Glutamatergic neuron (in vitro differentiated cells): ENCODE measurements around the gene DUSP14. TPM values are rescaled to one million over a fixed set of nuclear protein-coding genes. Genes with fewer than 3 reads are reported as not detected.

Experiments
- DNase-seq: peaks from one replicate; pipeline ENCODE4 v3.0.0; 2022
- H3K27ac Mint-ChIP-seq: one replicate; pipeline ENCODE4 v1.8.0; 2020; ENCODE audit warnings: mild to moderate bottlenecking, mixed read lengths, inconsistent platforms; ENCODE audit not compliant: unreplicated experiment
- H3K27me3 Mint-ChIP-seq: one replicate; pipeline ENCODE4 v1.8.0; 2020; ENCODE audit warnings: mild to moderate bottlenecking, moderate library complexity, mixed read lengths, inconsistent platforms; ENCODE audit not compliant: unreplicated experiment
- H3K36me3 Mint-ChIP-seq: one replicate; pipeline ENCODE4 v1.8.0; 2020; ENCODE audit warnings: mild to moderate bottlenecking, mixed read lengths, inconsistent platforms; ENCODE audit not compliant: unreplicated experiment
- H3K4me1 Mint-ChIP-seq: one replicate; pipeline ENCODE4 v1.8.0; 2020; ENCODE audit warnings: mild to moderate bottlenecking, low read depth, mixed read lengths, inconsistent platforms; ENCODE audit not compliant: unreplicated experiment
- H3K4me3 Mint-ChIP-seq: one replicate; pipeline ENCODE4 v1.8.0; 2020; ENCODE audit warnings: mild to moderate bottlenecking, mixed read lengths, inconsistent platforms; ENCODE audit not compliant: unreplicated experiment
- H3K9me3 Mint-ChIP-seq: one replicate; pipeline ENCODE4 v1.8.0; 2020; ENCODE audit warnings: mild to moderate bottlenecking, moderate library complexity, mixed read lengths, inconsistent platforms; ENCODE audit not compliant: unreplicated experiment
- CTCF ChIP-seq: fragments of 200-600 bp; sonication (generic); IDR thresholded peaks from one replicate; pipeline ENCODE4 v1.5.0; 2021; ENCODE audit not compliant: partially characterized antibody, unreplicated experiment
- total RNA-seq: library from RNA; stranded (reverse); fragmentation: NEBNext Ultra II Directional; extraction: Animal tissue kit (Norgen Biotek cat#: 25700); gene quantifications from one replicate; pipeline ENCODE4 v1.2.1, GENCODE V29; 2021; ENCODE audit not compliant: unreplicated experiment

The DUSP14 gene
- total RNA-seq, 1 donor from 2014 or later, result 10.0 TPM

GRCh38 chr17:37494971-37495370 lies 5.3 kb downstream of the DUSP14 start:
- Mint-ChIP-seq H3K27ac (no peak overlapping the region), H3K4me3 (no peak overlapping the region), H3K4me1 (peaks cover 9% of the 10 kb centered on the region), H3K9me3 (peaks cover 3% of the 10 kb centered on the region), H3K36me3 (no peaks in the 10 kb centered on the region), H3K27me3 (peaks cover 12% of the 10 kb centered on the region)
- no peak for TF ChIP-seq CTCF
- DNase-seq, result no peak

DNA sequence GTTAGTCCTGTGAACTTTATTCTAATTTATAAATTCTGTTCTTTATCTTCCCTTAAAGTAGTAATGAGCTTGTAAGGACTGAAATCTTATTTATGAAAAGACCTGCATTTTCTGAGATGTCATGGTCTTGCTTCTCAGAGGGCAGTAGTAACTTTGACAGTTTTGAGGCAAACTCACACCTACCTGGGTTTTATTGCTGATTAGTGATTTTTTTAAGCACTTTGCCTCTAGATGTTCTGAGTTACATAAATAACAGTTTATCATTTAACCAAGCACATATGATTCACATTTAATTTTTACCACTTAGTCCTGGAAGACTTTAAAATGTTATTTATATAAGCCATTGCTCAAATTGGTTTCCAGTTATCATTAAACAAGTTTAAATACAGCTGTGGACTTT lies 10.7 kb downstream of the DUSP14 start:
- H3K36me3 Mint-ChIP-seq, result no peaks in the 10 kb centered on the region

GRCh38 chr17:37502009-37502936 lies 12.6 kb downstream of the DUSP14 start:
- Mint-ChIP-seq H3K27me3 (peaks cover 3% of the 10 kb centered on the region), H3K27ac (no peak overlapping the region), H3K4me3 (no peak overlapping the region), H3K4me1 (peaks cover 19% of the 10 kb centered on the region), H3K9me3 (peaks cover 1% of the 10 kb centered on the region), H3K36me3 (no peaks in the 10 kb centered on the region)
- DNase-seq, result no peak
- TF ChIP-seq CTCF, result no peak

More for the DNA sequence above, 10.7 kb downstream of the DUSP14 start:
- no peak for DNase-seq
- TF ChIP-seq CTCF, result no peak
- Mint-ChIP-seq H3K4me1 (peaks cover 10% of the 10 kb centered on the region), H3K27me3 (peaks cover 3% of the 10 kb centered on the region), H3K4me3 (no peak overlapping the region), H3K27ac (no peak overlapping the region), H3K9me3 (peaks cover 1% of the 10 kb centered on the region)

DNA sequence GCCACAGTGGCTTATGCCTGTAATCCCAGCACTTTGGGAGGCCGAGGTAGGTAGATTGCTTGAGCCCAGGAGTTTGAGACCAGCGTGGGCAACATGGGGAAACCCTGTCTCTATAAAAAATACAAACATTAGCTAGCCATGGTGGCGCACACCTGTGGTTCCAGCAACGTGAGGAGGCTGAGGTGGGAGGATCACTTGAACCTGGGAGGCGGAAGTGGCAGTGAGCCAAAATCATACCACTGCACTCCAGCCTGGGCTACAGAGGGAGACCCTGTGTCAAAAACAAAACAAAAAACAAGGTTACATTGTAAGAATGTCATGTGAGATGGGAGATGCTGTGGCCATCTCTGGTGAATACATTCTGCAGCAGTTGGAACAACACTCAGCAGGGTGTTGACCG lies 13.5 kb downstream of the DUSP14 start:
- Mint-ChIP-seq H3K27ac (no peak overlapping the region), H3K4me3 (no peak overlapping the region), H3K36me3 (no peaks in the 10 kb centered on the region), H3K4me1 (peaks cover 21% of the 10 kb centered on the region), H3K27me3 (peaks cover 1% of the 10 kb centered on the region), H3K9me3 (peaks cover 1% of the 10 kb centered on the region)
- no peak for TF ChIP-seq CTCF
- DNase-seq, result no peak

GRCh38 chr17:37505333-37505732 lies 15.6 kb downstream of the DUSP14 start:
- peaks cover 20% of the 10 kb centered on the region for H3K4me1 Mint-ChIP-seq
- H3K27ac Mint-ChIP-seq, result no peak overlapping the region
- H3K27me3 Mint-ChIP-seq, result peaks cover 3% of the 10 kb centered on the region
- peaks cover 4% of the 10 kb centered on the region for H3K9me3 Mint-ChIP-seq
- H3K36me3 Mint-ChIP-seq, result no peaks in the 10 kb centered on the region
- no peak for DNase-seq
- no peak overlapping the region for H3K4me3 Mint-ChIP-seq
- TF ChIP-seq CTCF, result no peak
